Activated T-cell treated with anti-CD3 and anti-CD28 coated beads, Interleukin-2, amount 50 U/mL, for 48 hours (primary cell): ENCODE data around the gene CACNB2.
"Not testable (repeated sequence)": the region's sequence is repeated elsewhere in the genome, so short reads cannot be mapped to it uniquely, and the experiment has no call there.

ENCODE experiments used
- DNase-seq, 2 experiments: peaks; one replicate each; pipeline ENCODE4 v3.0.0-alpha.2; 2020

Gene CACNB2

DNA sequence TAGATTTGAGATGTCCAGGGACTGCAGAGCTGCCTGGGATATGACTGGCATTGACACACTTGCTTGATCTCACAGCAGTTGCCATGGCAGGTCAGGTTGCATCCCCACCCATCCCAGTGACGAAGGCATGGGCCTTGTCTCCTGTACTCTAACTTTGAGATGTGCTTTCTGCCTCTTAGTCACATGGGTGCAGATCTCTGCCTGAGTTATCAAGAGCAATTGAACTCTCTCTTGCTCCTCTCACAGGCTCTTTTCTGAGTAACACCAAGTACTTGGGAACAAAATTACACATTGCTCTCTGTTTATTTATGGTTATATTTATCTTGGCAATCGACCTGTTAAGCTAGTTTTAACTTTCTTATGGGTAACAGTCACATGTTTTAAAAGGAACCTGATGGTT is 273.8 kb downstream of the CACNB2 start:
- no peak for DNase-seq

DNA sequence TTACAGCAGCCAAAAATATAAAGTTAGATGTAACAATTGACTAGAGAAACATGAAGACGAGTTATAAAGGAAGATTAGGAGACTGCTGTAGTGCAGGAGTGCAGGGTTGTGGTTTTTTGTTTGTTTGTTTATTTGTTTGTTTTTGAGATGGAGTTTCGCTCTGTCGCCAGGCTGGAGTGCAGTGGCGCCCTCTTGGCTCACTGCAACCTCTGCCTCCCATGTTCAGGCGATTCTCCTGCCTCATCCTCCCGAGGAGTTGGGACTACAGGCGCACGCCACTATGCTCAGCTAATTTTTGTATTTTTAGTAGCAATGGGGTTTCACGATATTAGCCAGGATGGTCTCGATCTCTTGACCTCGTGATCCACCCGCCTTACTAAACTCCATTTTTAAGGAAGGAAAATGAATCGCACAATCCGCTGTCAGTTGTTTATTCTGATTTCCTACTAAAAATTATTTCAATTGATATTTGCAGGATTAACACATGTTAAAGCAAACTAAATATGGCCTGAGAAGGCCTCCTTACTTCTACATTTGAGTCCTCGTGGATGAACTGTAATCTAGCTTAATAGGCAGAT is 277.8 kb downstream of the CACNB2 start:
- no peak for DNase-seq

DNA sequence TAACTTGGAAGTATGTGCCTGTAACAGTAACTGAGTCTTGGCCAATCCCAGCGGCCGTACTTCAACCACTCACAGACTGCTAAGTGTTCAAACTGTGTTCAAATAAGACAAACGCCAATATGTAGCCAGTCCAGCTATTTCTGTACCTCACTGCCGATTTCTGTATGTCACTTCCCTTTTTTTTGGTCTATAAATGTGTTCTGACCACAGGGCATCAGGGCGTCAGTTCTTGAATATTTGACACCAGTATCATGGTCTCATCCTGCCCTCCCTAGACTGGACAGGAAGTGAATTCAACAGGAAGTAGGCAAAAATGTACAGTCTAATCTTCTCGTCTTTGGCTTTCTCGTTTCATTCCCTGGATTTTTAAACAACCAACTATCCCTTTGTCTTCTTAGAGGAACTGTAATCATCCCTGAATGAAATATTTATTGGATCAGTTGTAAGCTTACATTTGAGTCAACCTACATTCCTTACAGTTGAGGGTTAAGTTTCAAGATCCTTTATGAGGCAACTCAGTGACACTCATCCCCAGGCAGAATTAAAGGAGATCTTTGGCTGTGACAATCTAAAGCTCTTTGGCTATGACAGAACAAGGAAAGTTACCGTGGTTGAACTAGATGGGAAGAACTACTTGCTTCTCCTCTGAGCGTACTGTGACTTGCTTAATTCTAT is 278.5 kb downstream of the CACNB2 start:
- no peak for DNase-seq

DNA sequence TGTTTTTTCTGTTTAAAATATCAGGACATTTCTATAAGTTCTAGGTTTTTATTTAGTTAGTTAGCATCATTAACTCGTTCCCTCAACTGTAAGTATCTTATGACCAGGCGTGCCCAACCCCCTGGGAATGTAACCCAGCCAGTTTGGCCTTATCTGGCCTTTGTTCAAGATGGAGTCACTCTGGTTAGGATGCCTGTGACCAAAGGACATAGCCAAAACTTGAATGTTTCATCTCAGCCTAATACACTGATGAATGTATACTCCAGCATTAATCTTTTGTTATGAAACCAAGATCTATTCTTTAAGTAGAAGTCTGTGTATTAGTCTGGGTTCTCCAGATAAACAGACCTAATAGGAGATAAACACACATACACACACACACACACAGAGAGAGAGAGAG is 279.7 kb downstream of the CACNB2 start:
- no peak for DNase-seq

DNA sequence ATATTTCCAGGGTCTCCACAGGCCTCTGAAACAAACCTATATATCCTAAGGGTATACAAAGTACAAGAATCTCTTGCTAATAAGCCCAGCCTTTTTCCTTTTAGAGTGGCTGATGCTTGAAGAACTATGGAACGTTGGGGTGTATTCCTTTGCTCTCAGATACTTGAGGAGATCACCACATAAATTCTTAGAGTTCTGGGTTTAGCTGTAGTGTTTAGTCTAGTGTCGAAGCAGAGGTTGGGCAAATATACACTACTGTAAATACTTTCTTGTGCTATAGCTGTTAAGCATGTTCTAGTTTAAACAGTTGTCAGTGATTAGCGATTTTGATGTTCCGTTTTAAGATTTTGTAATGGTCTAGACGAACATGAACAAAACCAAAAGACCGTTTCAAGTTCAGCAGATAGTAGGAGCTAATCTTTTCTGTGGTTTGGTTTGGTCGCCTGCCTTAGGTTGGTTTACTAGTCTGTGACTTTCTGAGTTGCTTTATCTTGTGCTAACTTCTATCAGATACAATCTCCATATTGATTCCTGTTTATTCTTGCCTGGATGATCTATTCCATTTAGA is 281.6 kb downstream of the CACNB2 start:
- no peak for DNase-seq

DNA sequence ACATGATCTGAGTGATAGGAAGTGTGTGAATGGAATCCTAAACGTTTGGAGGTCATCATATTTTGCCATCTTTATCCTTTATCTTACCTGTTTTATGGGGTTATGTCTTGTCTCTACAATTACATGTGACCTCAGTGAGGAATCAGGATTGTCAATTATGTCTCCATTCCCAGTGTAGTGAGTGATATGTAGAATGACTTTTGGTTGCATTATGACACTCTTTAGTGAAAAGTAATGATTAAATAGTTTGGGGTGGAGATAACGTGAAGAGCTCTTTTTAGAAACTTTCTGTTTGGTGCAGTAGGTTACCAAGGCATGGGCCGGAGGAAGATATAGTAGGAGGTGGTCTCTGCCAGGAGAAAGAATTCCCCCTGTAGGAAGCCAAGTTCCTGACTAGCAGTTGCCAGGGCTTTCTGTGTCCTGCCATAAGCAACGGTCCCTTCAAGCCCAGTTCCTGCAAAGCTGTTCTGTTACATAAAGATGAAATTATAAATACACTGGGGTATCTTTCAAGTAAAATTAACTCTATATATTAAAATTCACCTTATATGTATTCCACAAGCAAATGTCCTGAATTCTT is 282.9 kb downstream of the CACNB2 start:
- no peak for DNase-seq

DNA sequence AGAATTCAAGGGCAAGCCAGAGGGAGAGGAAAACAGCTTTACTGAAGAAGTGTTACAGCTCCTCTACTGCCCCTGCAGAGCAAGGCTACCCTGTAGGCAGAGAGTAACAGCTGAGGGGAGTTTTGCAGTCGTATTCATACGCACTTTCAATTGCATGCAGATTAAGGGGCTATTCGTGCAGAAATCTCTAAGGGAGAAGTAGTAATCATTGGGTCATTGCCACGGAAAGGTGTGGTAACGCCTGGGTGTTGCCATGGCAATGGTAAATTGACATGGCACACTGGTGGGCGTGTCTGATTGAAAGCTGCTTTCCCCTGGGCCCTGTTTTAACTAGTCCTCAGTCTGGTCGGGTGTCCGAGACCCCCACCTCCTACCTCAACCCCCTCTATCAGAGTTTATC is 284.0 kb downstream of the CACNB2 start:
- no peak for DNase-seq

DNA sequence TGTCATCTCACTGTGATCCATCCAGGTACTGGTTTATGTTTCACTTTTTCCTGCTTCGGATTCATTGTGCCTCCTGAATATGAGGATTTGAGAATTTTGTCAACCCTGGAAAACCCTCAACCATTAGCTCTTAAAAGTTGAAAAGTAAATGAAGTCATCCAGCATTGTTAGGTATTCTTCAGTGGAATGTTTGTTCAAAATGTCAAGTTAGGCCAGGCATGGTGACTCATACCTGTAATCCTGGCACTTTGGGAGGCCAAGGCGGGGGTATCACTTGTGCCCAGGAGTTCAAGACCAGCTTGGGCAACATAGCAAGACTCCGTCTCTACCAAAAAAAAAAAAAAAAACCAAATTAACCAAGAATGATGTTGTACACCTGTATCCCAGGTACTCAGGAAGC is 289.1 kb downstream of the CACNB2 start:
- no peak for DNase-seq

DNA sequence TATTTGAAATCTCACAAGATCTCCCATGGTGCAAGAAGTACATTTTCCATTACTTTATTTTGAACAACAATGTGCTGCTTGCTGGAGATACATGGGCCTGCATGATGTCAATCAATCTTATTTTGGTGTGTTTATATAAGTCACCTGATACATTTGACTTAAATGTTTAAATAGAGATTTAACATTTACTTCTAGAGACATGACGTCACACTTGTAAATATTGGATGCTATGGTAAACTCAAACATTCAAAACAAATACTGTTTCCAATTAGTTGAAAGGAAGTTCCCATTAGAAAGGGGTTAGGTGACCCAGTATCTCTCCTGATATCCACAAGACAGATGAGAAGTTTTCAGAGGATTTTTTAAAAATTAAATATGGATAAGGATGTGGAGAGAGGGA is 296.7 kb downstream of the CACNB2 start:
- DNase-seq = no peak

DNA sequence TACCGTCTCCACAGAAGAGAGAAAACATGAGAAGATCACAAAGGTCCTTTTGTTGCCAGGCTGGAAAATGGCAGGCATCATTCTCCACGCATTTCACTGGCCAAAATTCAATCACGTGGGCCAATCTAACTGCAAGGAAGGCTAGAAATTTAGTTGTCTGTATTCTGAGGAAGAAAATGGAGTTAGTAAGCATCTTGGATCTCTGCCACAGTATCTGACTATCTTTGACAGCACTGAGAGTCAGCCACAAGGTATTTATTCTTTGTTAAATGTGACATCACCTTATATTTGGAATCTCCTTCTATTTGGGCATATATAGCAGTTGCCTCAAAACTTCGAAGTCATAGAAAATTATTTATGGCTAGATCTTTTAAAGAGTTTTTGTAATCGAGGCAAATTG is 297.3 kb downstream of the CACNB2 start:
- DNase-seq = no peak

DNA sequence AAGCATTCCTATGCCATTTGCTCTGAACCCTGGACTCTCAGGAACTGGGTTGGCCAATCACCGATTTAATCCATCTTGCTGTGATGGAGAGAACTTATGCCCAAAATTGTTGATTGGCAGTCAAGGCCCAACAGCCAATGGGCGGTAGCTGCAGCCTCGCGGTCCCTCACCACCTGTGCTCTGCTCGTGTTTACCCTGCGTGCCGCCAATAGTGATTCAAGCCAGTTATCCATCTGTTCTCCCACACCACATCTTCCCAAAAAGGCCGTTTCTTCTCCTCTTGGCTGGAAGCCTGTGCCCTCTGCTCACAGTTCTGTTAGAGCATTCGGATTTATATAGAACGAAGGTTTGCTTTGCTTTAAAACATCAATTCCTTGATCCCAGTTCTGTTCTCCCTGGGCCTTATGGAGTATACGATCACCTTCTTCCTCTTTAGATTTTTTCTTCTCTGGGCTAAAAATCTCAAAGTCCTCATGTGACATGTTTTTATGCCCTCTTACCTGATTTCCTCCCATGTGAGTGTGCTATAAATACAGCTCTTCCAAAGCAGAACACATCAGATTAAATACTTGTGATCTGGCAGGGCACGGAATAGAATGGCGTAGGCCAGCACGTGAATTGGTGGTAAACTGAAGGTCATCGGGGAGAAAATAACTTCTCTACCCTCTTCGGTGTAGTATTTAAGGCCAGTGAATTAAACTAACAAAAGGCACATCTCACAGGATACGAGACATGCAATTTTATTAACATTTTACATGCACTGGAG is 298.3 kb downstream of the CACNB2 start:
- DNase-seq = no peak

DNA sequence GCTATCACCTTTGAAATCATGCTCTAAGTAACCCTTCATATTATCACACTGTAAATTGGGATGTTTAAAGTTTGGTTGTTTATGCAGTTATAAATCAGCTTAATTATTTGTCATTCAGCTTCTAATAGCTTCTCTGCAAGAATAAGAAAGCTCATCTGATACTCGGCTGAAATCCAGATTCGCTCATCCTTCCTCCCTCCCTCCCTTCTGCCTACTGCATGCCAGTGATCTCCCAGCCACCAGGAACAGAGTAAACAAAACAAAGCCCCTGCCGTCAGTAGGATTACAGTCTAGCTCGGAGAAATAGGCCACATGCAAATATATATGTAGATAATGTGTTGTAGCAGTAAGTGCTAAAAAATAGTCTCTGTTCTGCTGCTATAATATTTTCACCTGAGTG is 299.4 kb downstream of the CACNB2 start:
- DNase-seq = no peak

DNA sequence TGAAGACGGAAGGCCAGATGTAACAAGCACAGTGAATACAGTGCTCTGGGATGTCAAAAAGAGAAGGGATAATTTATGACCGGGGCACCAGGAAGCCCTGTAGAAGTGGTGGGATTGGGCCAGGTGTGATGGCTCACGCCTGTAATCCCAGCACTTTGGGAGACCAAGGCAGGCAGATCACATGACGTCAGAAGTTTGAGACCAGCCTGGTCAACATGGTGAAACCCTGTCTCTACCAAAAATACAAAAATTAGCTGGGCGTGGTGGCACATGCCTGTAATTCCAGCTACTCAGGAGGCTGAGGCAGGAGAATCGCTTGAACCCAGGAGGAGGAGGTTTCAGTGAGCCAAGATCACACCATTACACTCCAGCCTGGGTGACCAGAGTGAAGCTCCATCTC is 305.4 kb downstream of the CACNB2 start:
- not testable (repeated sequence) for DNase-seq

DNA sequence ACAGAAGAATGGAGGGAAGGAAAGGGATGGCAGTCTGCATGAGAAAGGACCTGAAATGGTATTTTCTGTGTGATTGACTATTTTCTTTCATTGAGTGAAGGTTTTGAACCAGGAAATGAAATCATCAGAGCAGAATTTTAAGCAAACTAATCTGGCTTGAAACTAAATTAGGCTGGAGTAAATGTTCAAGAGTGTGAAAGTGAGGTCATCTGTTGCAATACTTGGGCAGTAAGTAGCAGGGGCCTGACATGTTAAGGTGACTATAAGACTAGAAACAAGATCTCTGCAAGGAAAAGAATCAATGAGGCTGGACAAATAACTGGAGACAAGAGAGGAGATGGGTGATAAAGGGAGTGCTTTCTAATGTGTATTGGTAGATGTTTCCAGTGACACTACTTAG is 306.0 kb downstream of the CACNB2 start:
- DNase-seq = no peak

DNA sequence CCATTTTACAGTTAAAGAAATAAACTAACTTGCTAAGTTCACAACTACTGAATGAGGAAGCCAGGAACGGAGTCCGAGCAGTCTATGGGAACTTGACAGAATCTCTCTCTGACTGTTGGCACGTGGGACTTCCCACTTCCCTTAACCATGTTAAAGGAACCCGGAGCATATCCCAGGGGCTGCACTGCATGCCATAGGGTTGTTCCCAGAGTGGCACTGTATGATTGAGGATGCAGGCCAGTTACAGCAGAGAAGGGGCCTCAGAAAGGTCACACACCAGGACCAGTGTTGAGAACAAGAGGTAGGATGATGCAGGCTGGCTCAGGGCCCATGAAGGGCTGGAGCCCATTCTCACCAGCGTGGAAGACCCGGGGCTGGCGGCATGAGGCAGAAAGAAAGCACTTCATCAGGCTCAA is 309.4 kb downstream of the CACNB2 start:
- DNase-seq = no peak

DNA sequence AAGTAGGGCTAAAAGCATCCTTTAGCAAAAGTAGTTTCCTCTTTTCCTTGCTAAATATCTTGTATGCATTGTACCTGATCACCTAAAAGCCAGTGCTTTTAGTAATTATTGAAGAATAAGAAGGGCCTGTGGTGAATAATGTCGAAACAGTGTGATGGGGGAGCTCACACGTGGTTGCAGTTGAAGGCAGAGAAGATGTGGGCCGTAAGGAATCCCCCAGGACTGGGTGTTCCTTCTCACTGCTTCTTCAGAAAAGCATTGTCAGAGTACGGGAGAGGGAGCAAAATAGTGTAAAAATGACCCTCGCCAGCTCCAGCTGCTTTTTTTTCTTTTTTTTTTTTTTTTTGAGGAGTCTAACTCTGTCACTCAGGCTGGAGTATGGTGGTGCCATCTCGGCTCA is 310.1 kb downstream of the CACNB2 start:
- no peak for DNase-seq

DNA sequence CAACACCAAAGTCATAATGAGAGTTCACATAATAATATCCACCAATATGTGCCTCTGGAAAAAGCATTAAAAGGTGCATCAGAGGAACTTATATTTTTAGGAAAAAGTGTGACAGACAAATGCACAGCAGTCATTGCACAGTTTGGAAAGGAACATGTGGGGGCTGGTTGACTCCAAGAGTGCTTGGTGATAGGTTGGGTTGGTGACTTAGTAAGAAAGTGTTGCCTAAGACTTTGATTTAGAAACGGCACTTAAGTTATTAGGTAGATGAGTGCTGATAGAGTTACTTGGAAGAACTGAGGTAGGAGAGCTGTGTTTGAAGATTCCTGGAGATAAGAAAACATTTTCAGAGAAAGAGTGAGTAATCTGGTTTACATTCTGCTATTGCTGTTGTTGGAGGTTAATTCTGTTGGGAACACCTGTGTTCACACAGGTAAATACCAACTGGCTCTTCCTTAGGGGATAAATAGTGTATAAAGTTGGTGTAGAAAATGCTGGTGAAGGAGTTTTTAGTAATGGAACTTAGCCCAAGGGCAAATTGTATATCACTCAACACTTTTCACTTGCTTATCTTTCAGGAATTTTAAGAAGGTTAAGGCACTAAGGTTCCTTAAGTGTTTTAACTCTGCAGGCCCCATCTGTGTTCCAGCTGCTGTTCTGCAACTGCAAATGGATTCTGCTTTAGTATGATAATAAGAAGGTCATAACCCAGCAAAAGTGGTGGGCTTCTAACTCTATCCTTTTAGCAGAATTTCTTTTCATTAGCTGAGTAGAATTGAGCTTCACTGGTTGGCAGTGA is 315.1 kb downstream of the CACNB2 start:
- DNase-seq = no peak

DNA sequence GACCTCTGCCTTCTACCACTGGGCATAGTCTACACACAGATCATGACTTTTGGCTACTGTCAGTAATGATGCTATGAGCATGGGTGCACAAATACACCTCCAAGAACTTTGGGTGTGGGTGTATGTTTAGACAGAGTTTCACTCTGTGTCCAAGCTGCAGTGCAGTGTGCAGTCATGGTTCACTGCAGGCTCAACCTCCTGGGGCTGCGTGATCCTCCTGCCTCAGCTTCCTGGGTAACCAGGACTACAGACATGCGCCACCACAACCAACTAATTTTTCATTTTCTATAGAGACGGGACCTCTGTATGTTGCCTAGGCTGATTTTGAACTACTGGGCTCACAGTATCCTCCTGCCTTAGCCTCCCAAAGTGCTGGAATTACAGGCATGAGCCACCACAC is 316.8 kb downstream of the CACNB2 start:
- DNase-seq = no peak

DNA sequence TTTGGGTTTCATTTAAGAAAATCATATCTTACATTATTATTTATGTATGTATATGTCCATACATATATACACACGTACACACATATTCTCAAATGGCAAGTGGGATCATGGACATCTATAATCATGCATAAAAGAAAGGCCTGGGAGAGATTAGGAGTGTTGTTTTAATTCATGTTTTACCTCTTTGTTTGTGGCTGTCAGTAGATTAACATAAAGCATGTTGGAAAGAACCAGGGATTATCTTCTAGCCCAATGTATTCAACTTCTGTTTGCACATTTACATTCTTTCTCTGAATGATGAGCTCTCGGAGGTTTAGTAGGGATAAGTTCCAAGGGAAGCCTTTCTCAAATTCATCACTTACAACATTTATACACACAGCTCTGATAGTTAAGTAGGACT is 319.8 kb downstream of the CACNB2 start:
- DNase-seq = no peak

DNA sequence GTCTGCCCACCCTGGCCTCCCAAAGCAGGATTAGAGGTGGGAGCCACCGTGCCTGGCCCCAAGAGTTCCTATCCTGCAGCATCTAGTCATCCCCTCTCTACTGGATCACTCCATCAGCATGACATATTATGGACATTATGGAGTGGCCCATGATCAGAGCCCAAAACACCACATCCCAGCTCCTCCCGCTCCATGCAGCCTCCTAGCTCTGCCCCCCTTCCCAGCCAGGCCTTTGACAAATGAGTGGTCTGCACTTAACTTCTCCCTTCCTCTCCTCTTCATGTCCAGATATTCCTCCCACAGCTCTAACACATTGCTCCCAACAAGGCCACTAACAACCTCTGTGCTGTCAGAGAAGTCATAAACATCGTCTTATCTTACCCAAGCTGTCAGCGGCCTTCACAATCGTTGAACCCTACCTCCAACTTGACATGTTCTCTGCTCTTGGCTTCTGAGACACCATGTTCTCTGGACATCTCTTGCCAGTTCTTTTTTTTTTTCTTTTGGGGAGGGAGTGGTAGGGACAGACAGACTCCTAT is 323.5 kb downstream of the CACNB2 start:
- DNase-seq = no peak

DNA sequence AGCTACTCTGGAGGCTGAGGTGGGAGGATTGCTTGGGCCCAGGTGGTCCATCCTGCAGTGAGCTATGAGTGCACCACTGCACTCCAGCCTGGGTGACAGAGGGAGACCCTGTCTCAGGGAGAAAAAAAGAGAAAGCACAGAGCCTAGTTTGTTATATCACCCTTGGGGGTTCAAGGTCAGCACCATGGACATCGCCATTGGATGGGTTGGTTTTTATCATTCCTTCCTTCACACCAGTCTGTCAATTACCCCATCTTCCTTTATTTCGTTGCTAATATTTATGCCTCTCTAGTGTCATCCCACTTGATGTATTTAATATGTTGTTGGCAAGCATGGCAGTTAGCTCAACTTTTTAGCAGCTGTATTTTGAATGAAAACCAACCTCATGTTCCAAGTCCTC is 328.9 kb downstream of the CACNB2 start:
- no peak for DNase-seq

DNA sequence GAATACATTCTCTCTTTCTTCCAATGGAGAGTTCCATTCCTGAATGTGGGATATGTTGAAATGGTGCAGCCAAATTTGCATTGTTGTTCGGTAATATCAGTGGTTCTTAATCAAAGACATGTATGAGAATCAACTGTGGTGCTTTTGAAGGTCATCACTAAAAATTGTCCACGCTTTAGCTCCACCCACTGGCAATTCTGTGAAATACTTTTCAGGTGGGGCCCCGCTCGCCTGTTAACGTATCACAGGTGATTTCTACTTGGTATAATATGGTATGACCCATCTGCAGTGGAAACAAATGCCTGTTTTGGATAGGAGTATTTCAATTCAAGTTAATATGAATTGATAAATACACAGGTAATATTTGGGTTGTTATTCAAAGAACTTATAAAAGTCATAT is 332.8 kb downstream of the CACNB2 start:
- DNase-seq = no peak
